ENCODE results near the gene SIRT2.

Gene SIRT2

GRCh38 chr19:38852231-38853044 is 47.0 kb downstream of the SIRT2 start (continued):
- TF ChIP-seq ZEB2 (tag by site-specific recombination; IDR thresholded peaks at IDR 0.05), result peak; percentile 11; the same call in 1 of the 2 replicates
- no peak for TF ChIP-seq ZNF768 (tag by site-specific recombination; IDR thresholded peaks at IDR 0.05)
- TF ChIP-seq ZBTB6 (tag by site-specific recombination; IDR thresholded peaks at IDR 0.05), result peak; percentile 36; the same call in 1 of the 2 replicates
- TF ChIP-seq ZNF76 (tag by site-specific recombination; IDR thresholded peaks at IDR 0.05; ENCODE audit: borderline replicate concordance, low read depth), result 0 out of 2 replicates have a peak, but pooled peaks have one; percentile 15
- 0 out of 2 replicates have a peak, but pooled peaks have one; percentile 9 for TF ChIP-seq SP7 (tag by site-specific recombination; IDR thresholded peaks at IDR 0.05)
- no peak for TF ChIP-seq ZNF214 (tag by site-specific recombination; IDR thresholded peaks at IDR 0.05; ENCODE audit: borderline replicate concordance)
- TF ChIP-seq ZNF777 (tag by site-specific recombination; IDR thresholded peaks at IDR 0.05; ENCODE audit: borderline replicate concordance), result peak; percentile 37; the same call in 1 of the 2 replicates
- TF ChIP-seq ZNF529 (tag by site-specific recombination; IDR thresholded peaks at IDR 0.05; ENCODE audit: insufficient replicate concordance), result no peak
- 0 out of 2 replicates have a peak, but pooled peaks have one; percentile 18 for TF ChIP-seq INSM2 (tag by site-specific recombination; IDR thresholded peaks at IDR 0.05)
- no peak; the same call in 1 of the 2 replicates for TF ChIP-seq ZFHX2 (tag by site-specific recombination; conservative IDR thresholded peaks at IDR 0.05)
- TF ChIP-seq ZNF600 (tag by site-specific recombination; IDR thresholded peaks at IDR 0.05), result peak; percentile 95
- TF ChIP-seq FEZF1 (tag by site-specific recombination; IDR thresholded peaks at IDR 0.05), result peak; percentile 15
- TF ChIP-seq ZBTB11 (tag by site-specific recombination; conservative IDR thresholded peaks at IDR 0.05; ENCODE audit: low read depth), result 0 out of 2 replicates have a peak, but pooled peaks have one; percentile 26
- TF ChIP-seq ZNF341 (tag by site-specific recombination; IDR thresholded peaks at IDR 0.05; ENCODE audit: low read depth), result no peak
- TF ChIP-seq ZFP41 (tag by site-specific recombination; IDR thresholded peaks at IDR 0.05; ENCODE audit: borderline replicate concordance), result no peak
- TF ChIP-seq TRIM28 (IDR thresholded peaks at IDR 0.05; ENCODE audit: borderline replicate concordance, low read length), result no peak

GRCh38 chr19:38851622-38852230 is 47.7 kb downstream of the SIRT2 start:
- CTCF ChIA-PET, result interaction anchor here (0.6 to 4.1 kb wide), 7 partner anchors 20 to 1905 kb away, joined by 3 to 33 read pairs (median 4); partner anchors contain the start of genes ECH1, MRPS12 and SARS2
- Histone ChIP-seq H3K27ac (ENCODE audit: extremely low read depth, low read depth, low read length) (peak overlapping the region; percentile 96), H3K4me1 (ENCODE audit: control insufficient read depth, insufficient read depth, low read length) (peaks cover 29% of the 10 kb centered on the region), H3K36me3 (ENCODE audit: control insufficient read depth in 2 of 2, insufficient read depth in 1 of 2, low read length in 2 of 2) (peaks cover 22 to 24% of the 10 kb centered on the region in 2 experiments), H3K9me3 (ENCODE audit: control insufficient read depth, insufficient read depth, low read depth, low read length) (no peaks in the 10 kb centered on the region), H3K4me3 (ENCODE audit: low read depth, low read length) (peak overlapping the region; percentile 60)
- POLR2A ChIA-PET, result interaction anchor here (0.6 to 2.3 kb wide), 19 partner anchors 9 to 639 kb away, joined by 3 to 15 read pairs (median 3); partner anchors contain the start of genes ECH1, EIF3K, MRPS12 and NFKBIB
- TF ChIP-seq SP3 (tag by site-specific recombination; IDR thresholded peaks at IDR 0.05), result peak; percentile 95
- TF ChIP-seq ZNF561 (tag by site-specific recombination; IDR thresholded peaks at IDR 0.05; ENCODE audit: borderline replicate concordance), result no peak
- TF ChIP-seq ZXDB (tag by site-specific recombination; IDR thresholded peaks at IDR 0.05), result peak; percentile 99
- peak; percentile 94 for TF ChIP-seq ZEB2 (tag by site-specific recombination; IDR thresholded peaks at IDR 0.05)
- TF ChIP-seq ZBTB48 (tag by site-specific recombination; IDR thresholded peaks at IDR 0.05), result peak; percentile 87
- no peak; the same call in 1 of the 2 replicates for TF ChIP-seq ZNF239 (tag by site-specific recombination; IDR thresholded peaks at IDR 0.05)
- no peak for TF ChIP-seq ZNF48 (tag by site-specific recombination; IDR thresholded peaks at IDR 0.05)
- peak; percentile 14; the same call in 1 of the 2 replicates for TF ChIP-seq MZF1 (tag by site-specific recombination; IDR thresholded peaks at IDR 0.05; ENCODE audit: borderline replicate concordance)
- no peak for TF ChIP-seq GLI2 (tag by site-specific recombination; IDR thresholded peaks at IDR 0.05; ENCODE audit: borderline replicate concordance, low read depth)
- TF ChIP-seq GLIS2 (tag by site-specific recombination; IDR thresholded peaks at IDR 0.05), result peak; percentile 100
- TF ChIP-seq ZBTB44 (tag by site-specific recombination; IDR thresholded peaks at IDR 0.05), result peak; percentile 51; the same call in 1 of the 2 replicates
- 0 out of 2 replicates have a peak, but pooled peaks have one; percentile 30 for TF ChIP-seq SCRT1 (tag by site-specific recombination; IDR thresholded peaks at IDR 0.05; ENCODE audit: borderline replicate concordance)
- peak; percentile 52; the same call in 1 of the 2 replicates for TF ChIP-seq ZNF600 (tag by site-specific recombination; IDR thresholded peaks at IDR 0.05)
